ENCODE data around the gene NAGK. TPM values are rescaled to one million over a fixed set of nuclear protein-coding genes. Genes with fewer than 3 reads are reported as not detected.

Gene NAGK
- total RNA-seq, 2 experiments from 2014 or later, result 33.6 to 38.7 TPM

GRCh38 chr2:71120195-71120594 lies 51.7 kb downstream of the NAGK start:
- Mint-ChIP-seq H3K27me3 (no peaks in the 10 kb centered on the region), H3K27ac (no peak overlapping the region), H3K36me3 (ENCODE audit: low read depth) (peaks cover 18% of the 10 kb centered on the region), H3K9me3 (no peaks in the 10 kb centered on the region), H3K4me3 (no peak overlapping the region), H3K4me1 (ENCODE audit: low read depth) (peaks cover 1% of the 10 kb centered on the region)
- no peak for TF ChIP-seq CTCF (IDR thresholded peaks at IDR 0.05)
- intact Hi-C loops (cut with micrococcal nuclease), result no loop called here
- no peak for ATAC-seq
- CTCF ChIA-PET, result interaction anchor here (0.5 to 3.6 kb wide), 3 partner anchors 20 to 35 kb away, joined by 3 to 21 read pairs (median 3); no protein-coding TSS in a partner anchor
- POLR2A ChIA-PET, result interaction anchor here (1.3 to 2.5 kb wide), 3 partner anchors 9 to 11 kb away, joined by 3 to 9 read pairs (median 5); partner anchors contain the start of genes MCEE and MPHOSPH10
- no peak for DNase-seq

- peaks cover 20% of the 10 kb centered on the region for H3K36me3 Mint-ChIP-seq (ENCODE audit: low read depth)
- CTCF ChIA-PET, result interaction anchor here (1.4 to 3.6 kb wide), 2 partner anchors 9 to 21 kb away, joined by 6 to 21 read pairs; partner anchors contain the start of genes MCEE and MPHOSPH10
- H3K27me3 Mint-ChIP-seq, result no peaks in the 10 kb centered on the region
- intact Hi-C loops (cut with micrococcal nuclease), result no loop called here
- peaks cover 4% of the 10 kb centered on the region for H3K4me1 Mint-ChIP-seq (ENCODE audit: low read depth)
- H3K27ac Mint-ChIP-seq, result no peak overlapping the region
- DNase-seq, result no peak
- POLR2A ChIA-PET, result interaction anchor here (2.5 kb wide), 1 partner anchor 9 kb away, joined by 9 read pairs; the partner anchor contains the start of gene MPHOSPH10
- TF ChIP-seq CTCF (IDR thresholded peaks at IDR 0.05), result no peak
- H3K9me3 Mint-ChIP-seq, result no peaks in the 10 kb centered on the region
- ATAC-seq, result no peak
- no peak overlapping the region for H3K4me3 Mint-ChIP-seq
These were observed 53.0 kb downstream of the NAGK start for GRCh38 chr2:71121479-71121878.

GRCh38 chr2:71122387-71123298 lies 54.2 kb downstream of the NAGK start:
- Mint-ChIP-seq H3K27me3 (no peaks in the 10 kb centered on the region), H3K9me3 (no peaks in the 10 kb centered on the region), H3K27ac (no peak overlapping the region), H3K36me3 (ENCODE audit: low read depth) (peaks cover 20% of the 10 kb centered on the region), H3K4me3 (no peak overlapping the region), H3K4me1 (ENCODE audit: low read depth) (peaks cover 8% of the 10 kb centered on the region)
- intact Hi-C loops (cut with micrococcal nuclease), result no loop called here
- POLR2A ChIA-PET, result interaction anchor here (2.5 kb wide), 1 partner anchor 8 kb away, joined by 9 read pairs; the partner anchor contains the start of gene MPHOSPH10
- TF ChIP-seq CTCF (IDR thresholded peaks at IDR 0.05), result no peak
- DNase-seq, result no peak
- ATAC-seq, result no peak
- CTCF ChIA-PET, result interaction anchor here (1.4 to 3.6 kb wide), 2 partner anchors 7 to 22 kb away, joined by 6 to 21 read pairs; partner anchors contain the start of genes MCEE and MPHOSPH10

GRCh38 chr2:71125506-71126294 lies 57.3 kb downstream of the NAGK start:
- H3K27me3 Mint-ChIP-seq, result no peaks in the 10 kb centered on the region
- DNase-seq (no peak), ATAC-seq (no peak)
- H3K4me3 Mint-ChIP-seq, result no peak overlapping the region
- POLR2A ChIA-PET, result no interaction called here
- CTCF ChIA-PET, result interaction anchor here (0.8 to 1.0 kb wide), 4 partner anchors 10 to 76 kb away, joined by 3 to 6 read pairs (median 4); no protein-coding TSS in a partner anchor
- TF ChIP-seq CTCF (IDR thresholded peaks at IDR 0.05), result no peak
- intact Hi-C loops (cut with micrococcal nuclease), result no loop called here
- H3K4me1 Mint-ChIP-seq (ENCODE audit: low read depth), result peaks cover 15% of the 10 kb centered on the region
- peaks cover 20% of the 10 kb centered on the region for H3K36me3 Mint-ChIP-seq (ENCODE audit: low read depth)
- H3K9me3 Mint-ChIP-seq, result no peaks in the 10 kb centered on the region
- H3K27ac Mint-ChIP-seq, result no peak overlapping the region
